Loucy (cell line): ENCODE results near the gene PPM1L.

Experiments
- CTCF ChIP-seq: fragments of 200-600 bp; sonication (generic); conservative IDR thresholded peaks from 2 replicates; pipeline ENCODE4 v1.5.1; 2014; ENCODE audit warnings: mild to moderate bottlenecking, antibody characterized with exemption, low read length
- EZH2phosphoT487 ChIP-seq: fragments of 200-600 bp; IDR thresholded peaks from 2 replicates; pipeline ENCODE4 v1.6.1; 2018; ENCODE audit warnings: antibody characterized with exemption, mild to moderate bottlenecking, moderate library complexity, borderline replicate concordance

DNA sequence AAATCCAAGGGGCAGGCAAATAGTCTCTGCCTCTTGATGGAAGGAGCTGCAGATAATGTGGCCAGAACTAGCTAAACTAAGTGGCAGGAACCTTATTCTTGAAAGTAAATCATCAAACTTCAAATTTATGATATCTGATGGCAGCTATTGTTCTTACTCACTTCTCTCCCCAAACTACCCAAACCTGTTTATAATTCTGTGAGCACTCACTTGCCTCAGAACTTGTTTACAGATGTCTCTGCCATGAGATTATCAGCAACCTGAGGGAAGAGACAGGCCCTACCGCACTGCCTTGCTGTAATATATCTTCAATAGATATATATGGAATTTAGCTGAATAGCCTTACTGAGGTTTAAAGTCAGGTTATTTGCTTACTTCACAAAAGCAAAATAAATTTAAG lies 351.3 kb downstream of the PPM1L start:
- TF ChIP-seq CTCF (no peak), EZH2phosphoT487 (no peak)
